Fibroblast of lung (primary cell): ENCODE data around the gene PRAMEF13.
"Not testable (repeated sequence)": the region's sequence is repeated elsewhere in the genome, so short reads cannot be mapped to it uniquely, and the experiment has no call there.

Source experiments
- EZH2 ChIP-seq: IDR thresholded peaks from 2 replicates; pipeline ENCODE4 v1.5.1; 2012; ENCODE audit warnings: low read length, control low read depth, mild to moderate bottlenecking; ENCODE audit errors: missing control alignments
- TF ChIP-seq, protein P1 (sequence below), 2 donors: IDR thresholded peaks in 1 of 2; conservative IDR thresholded peaks in 1 of 2; 1 replicate in 1 of 2; 2 replicates in 1 of 2; pipeline ENCODE4 v1.5.1; 2011 to 2012; ENCODE audit warnings: low read length in 2 of 2, control low read depth in 1 of 2, inconsistent platforms in 1 of 2, low read depth in 1 of 2, mild to moderate bottlenecking in 1 of 2

DNA sequence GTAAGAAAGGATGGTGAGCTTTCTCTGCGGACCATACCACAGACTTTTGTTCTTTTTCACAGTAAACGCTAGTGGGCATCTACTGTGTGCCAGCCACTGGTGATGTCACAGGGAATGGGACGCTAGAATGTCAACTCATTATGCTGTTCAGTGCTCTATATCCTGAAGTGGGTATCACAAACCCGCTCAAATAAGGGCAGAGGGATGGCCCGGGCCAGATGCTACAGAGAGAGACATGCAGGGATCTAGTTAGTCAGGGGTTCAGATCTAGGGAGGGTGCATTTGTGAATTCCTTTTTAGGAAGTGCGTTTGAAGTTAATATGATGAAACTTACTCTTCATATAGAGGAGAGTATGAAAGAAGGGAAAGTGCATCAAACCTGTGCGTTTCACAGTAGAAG, 45.9 kb upstream of the PRAMEF13 start:
- TF ChIP-seq, protein P1, sequence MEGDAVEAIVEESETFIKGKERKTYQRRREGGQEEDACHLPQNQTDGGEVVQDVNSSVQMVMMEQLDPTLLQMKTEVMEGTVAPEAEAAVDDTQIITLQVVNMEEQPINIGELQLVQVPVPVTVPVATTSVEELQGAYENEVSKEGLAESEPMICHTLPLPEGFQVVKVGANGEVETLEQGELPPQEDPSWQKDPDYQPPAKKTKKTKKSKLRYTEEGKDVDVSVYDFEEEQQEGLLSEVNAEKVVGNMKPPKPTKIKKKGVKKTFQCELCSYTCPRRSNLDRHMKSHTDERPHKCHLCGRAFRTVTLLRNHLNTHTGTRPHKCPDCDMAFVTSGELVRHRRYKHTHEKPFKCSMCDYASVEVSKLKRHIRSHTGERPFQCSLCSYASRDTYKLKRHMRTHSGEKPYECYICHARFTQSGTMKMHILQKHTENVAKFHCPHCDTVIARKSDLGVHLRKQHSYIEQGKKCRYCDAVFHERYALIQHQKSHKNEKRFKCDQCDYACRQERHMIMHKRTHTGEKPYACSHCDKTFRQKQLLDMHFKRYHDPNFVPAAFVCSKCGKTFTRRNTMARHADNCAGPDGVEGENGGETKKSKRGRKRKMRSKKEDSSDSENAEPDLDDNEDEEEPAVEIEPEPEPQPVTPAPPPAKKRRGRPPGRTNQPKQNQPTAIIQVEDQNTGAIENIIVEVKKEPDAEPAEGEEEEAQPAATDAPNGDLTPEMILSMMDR (conservative IDR thresholded peaks at IDR 0.05 in 1 of 2, IDR thresholded peaks at IDR 0.05 in 1 of 2; ENCODE audit: low read depth in 1 of 2, low read length in 2 of 2): not testable (repeated sequence)
- not testable (repeated sequence) for TF ChIP-seq EZH2
